HL-60 (cell line): ENCODE data around the gene GUCD1.
A peak's percentile ranks its signal among the peaks of the same experiment; 100 is the strongest.

Experiments used
- DNase-seq, 2 experiments: peaks; one replicate each; pipeline ENCODE4 v3.0.0-alpha.2; 2010 to 2020; ENCODE audit warnings: low read depth in 1 of 2, low spot score in 1 of 2
- H3K27ac ChIP-seq: fragments of 250-450 bp; sonication (Bioruptor Pico); replicated peaks from 2 replicates; pipeline ENCODE4 v1.5.1; 2020; ENCODE audit warnings: mild to moderate bottlenecking, moderate library complexity
- H3K27me3 ChIP-seq: fragments of 250-450 bp; sonication (Bioruptor Pico); 2 replicates; pipeline ENCODE4 v1.5.1; 2021; ENCODE audit warnings: mild to moderate bottlenecking, moderate library complexity; ENCODE audit not compliant: insufficient read depth, poor library complexity, severe bottlenecking
- H3K4me3 ChIP-seq: replicated peaks from 2 replicates; pipeline ENCODE4 v1.5.1; 2011; ENCODE audit warnings: mild to moderate bottlenecking, control low read depth, low read length; ENCODE audit not compliant: insufficient read depth
- CTCF ChIP-seq: IDR thresholded peaks from one replicate; pipeline ENCODE4 v1.5.1; 2011; ENCODE audit warnings: low read length, control low read depth, inconsistent platforms; ENCODE audit not compliant: insufficient read depth
- GABPA ChIP-seq: IDR thresholded peaks from 2 replicates; pipeline ENCODE4 v1.6.1; 2012; ENCODE audit warnings: low read depth
- POLR2AphosphoS5 ChIP-seq: IDR thresholded peaks from 2 replicates; pipeline ENCODE4 v1.6.1; 2012; ENCODE audit warnings: low read depth
- SPI1 ChIP-seq: IDR thresholded peaks from 2 replicates; pipeline ENCODE4 v1.6.1; 2012; ENCODE audit warnings: low read depth, mild to moderate bottlenecking, borderline replicate concordance
- TF ChIP-seq, protein P1 (sequence below): IDR thresholded peaks from 2 replicates; pipeline ENCODE4 v1.6.1; 2012; ENCODE audit warnings: low read depth; ENCODE audit not compliant: insufficient replicate concordance

Gene GUCD1

GRCh38 chr22:24525416-24526037 lies 29.4 kb downstream of the GUCD1 start:
- Histone ChIP-seq H3K27ac (no peak overlapping the region), H3K4me3 (no peak overlapping the region), H3K27me3 (no peaks in the 10 kb centered on the region)
- peak; percentile 78 to 90 for DNase-seq
- TF ChIP-seq CTCF = peak; percentile 92
- no peak for TF ChIP-seq POLR2AphosphoS5
- no peak for TF ChIP-seq SPI1
- no peak for TF ChIP-seq GABPA
- TF ChIP-seq, protein P1, sequence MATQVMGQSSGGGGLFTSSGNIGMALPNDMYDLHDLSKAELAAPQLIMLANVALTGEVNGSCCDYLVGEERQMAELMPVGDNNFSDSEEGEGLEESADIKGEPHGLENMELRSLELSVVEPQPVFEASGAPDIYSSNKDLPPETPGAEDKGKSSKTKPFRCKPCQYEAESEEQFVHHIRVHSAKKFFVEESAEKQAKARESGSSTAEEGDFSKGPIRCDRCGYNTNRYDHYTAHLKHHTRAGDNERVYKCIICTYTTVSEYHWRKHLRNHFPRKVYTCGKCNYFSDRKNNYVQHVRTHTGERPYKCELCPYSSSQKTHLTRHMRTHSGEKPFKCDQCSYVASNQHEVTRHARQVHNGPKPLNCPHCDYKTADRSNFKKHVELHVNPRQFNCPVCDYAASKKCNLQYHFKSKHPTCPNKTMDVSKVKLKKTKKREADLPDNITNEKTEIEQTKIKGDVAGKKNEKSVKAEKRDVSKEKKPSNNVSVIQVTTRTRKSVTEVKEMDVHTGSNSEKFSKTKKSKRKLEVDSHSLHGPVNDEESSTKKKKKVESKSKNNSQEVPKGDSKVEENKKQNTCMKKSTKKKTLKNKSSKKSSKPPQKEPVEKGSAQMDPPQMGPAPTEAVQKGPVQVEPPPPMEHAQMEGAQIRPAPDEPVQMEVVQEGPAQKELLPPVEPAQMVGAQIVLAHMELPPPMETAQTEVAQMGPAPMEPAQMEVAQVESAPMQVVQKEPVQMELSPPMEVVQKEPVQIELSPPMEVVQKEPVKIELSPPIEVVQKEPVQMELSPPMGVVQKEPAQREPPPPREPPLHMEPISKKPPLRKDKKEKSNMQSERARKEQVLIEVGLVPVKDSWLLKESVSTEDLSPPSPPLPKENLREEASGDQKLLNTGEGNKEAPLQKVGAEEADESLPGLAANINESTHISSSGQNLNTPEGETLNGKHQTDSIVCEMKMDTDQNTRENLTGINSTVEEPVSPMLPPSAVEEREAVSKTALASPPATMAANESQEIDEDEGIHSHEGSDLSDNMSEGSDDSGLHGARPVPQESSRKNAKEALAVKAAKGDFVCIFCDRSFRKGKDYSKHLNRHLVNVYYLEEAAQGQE = no peak

DNA sequence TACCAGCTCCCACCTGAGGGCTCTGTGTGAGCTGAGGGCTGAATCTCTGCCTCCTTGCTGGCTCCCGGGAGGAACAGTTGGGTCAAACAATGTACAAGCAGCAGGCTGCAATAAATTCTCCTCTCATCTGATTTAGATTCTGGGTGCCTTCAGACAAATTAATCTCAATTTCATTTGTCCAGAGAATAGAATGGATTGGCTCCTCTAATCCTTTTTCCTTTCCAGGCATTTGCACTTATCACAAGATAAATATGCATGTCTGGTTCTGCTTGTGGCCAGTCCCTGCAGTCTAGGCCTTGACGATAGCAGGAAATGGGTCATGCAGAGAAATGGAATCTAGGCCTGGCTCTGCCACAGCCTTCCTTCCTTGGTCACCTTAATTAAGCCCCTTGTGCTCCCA lies 31.1 kb downstream of the GUCD1 start:
- no peak overlapping the region for H3K27ac ChIP-seq

GRCh38 chr22:24521791-24522245 lies 33.1 kb downstream of the GUCD1 start:
- no peak overlapping the region for H3K27ac ChIP-seq
- TF ChIP-seq POLR2AphosphoS5 = no peak
- peak; percentile 52 for TF ChIP-seq CTCF
- H3K4me3 ChIP-seq = no peak overlapping the region
- DNase-seq = peak in 1 of 2 experiments; percentile 74
- H3K27me3 ChIP-seq = no peaks in the 10 kb centered on the region

More for the DNA sequence above, 31.1 kb downstream of the GUCD1 start:
- H3K27me3 ChIP-seq = no peaks in the 10 kb centered on the region
- TF ChIP-seq GABPA (no peak), CTCF (no peak), SPI1 (no peak), POLR2AphosphoS5 (no peak)
- TF ChIP-seq, protein P1 = no peak
- no peak for DNase-seq
- no peak overlapping the region for H3K4me3 ChIP-seq

- no peak overlapping the region for H3K27ac ChIP-seq
Measured at GRCh38 chr22:24519496-24519895, 35.4 kb downstream of the GUCD1 start.

More at GRCh38 chr22:24519496-24519895, 35.4 kb downstream of the GUCD1 start:
- Histone ChIP-seq H3K4me3 (no peak overlapping the region), H3K27me3 (no peaks in the 10 kb centered on the region)
- 0 out of 2 replicates have a peak, but pooled peaks have one; percentile 6 for TF ChIP-seq SPI1
- TF ChIP-seq, protein P1 = no peak
- peak in 1 of 2 experiments; percentile 12 for DNase-seq
